Measurements from ENCODE around the gene NIPA2. TPM values are rescaled to one million over a fixed set of nuclear protein-coding genes. Genes with fewer than 3 reads are reported as not detected.

Gene NIPA2
- total RNA-seq, 4 donors from 2014 or later, result 22.5 to 36.4 (median 35.2) TPM

DNA sequence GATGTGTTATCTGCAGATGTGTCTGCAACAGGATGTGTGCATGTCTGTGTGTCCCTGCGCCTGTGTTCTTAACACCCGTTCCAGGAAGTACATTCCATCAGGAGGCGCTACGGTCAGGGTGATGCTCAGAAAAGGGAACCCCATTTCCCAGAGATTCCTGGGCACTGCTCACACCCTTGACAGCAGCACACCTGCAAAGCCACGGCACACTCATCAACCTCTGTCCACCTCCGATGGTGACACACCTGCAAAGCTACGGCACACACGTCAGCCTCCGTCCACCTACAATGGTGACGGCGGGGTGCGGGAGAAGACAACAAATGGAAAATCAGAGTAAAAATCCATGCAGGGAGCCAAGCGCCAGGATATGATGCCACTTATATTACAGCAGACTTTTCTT, 55.4 kb downstream of the NIPA2 start:
- H3K4me3 ChIP-seq, result no peak overlapping the region
- peaks cover 72% of the 10 kb centered on the region for H3K36me3 ChIP-seq
- H3K9me3 ChIP-seq, result no peaks in the 10 kb centered on the region
- H3K4me1 ChIP-seq, result no peaks in the 10 kb centered on the region
- H3K27me3 ChIP-seq, result no peaks in the 10 kb centered on the region
- H3K27ac ChIP-seq, result no peak overlapping the region
- TF ChIP-seq POLR2A (IDR thresholded peaks at IDR 0.05) (no peak), EP300 (IDR thresholded peaks at IDR 0.05) (no peak), POLR2AphosphoS5 (IDR thresholded peaks at IDR 0.05) (no peak)
- TF ChIP-seq, protein P1, sequence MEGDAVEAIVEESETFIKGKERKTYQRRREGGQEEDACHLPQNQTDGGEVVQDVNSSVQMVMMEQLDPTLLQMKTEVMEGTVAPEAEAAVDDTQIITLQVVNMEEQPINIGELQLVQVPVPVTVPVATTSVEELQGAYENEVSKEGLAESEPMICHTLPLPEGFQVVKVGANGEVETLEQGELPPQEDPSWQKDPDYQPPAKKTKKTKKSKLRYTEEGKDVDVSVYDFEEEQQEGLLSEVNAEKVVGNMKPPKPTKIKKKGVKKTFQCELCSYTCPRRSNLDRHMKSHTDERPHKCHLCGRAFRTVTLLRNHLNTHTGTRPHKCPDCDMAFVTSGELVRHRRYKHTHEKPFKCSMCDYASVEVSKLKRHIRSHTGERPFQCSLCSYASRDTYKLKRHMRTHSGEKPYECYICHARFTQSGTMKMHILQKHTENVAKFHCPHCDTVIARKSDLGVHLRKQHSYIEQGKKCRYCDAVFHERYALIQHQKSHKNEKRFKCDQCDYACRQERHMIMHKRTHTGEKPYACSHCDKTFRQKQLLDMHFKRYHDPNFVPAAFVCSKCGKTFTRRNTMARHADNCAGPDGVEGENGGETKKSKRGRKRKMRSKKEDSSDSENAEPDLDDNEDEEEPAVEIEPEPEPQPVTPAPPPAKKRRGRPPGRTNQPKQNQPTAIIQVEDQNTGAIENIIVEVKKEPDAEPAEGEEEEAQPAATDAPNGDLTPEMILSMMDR (IDR thresholded peaks at IDR 0.05), result no peak
- no peak for DNase-seq (ENCODE audit: low spot score in 2 of 2)
- WGBS, result 93% methylated on average over 13 of the region's 13 CpGs

DNA sequence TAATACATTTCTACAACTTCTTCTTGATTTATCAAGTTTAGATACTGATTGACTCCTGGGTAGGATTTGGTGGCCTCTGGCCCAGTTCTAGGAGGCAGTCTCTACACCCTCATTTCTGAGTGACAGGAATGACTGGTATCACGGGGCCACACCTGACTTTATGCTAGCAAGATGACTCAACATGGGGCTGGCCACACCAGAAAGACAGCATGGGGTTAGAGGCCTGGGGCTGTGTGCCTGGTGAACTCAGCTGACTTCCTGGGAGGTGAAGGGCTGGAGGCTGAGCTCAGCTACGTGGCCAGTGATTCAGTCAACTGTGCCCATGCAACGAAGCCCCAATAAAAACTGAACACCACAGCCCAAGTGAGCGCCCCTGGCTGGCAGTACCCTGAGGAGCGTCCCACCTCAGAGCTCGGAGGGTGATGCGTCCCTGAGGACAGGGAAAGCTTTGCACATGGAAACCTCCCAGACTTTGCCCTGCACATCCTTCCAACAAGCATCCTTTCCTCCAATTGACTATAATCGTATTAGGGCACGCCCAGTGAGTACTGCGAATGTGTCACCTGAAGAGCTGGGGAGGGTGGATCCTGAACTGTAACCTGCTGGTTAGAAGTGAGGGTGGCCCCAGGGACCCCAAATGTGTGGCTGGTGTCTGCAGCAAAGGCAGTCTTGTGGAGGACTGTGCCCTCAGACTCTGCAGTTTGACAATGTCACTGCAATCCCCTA, 57.2 kb downstream of the NIPA2 start:
- Histone ChIP-seq H3K4me1 (no peaks in the 10 kb centered on the region), H3K9me3 (no peaks in the 10 kb centered on the region), H3K27ac (peak overlapping the region; percentile 14), H3K36me3 (peaks cover 80% of the 10 kb centered on the region), H3K4me3 (no peak overlapping the region), H3K27me3 (no peaks in the 10 kb centered on the region)
- 81% methylated on average over 10 of the region's 10 CpGs for WGBS
- TF ChIP-seq POLR2AphosphoS5 (IDR thresholded peaks at IDR 0.05) (no peak), EP300 (IDR thresholded peaks at IDR 0.05) (no peak), POLR2A (IDR thresholded peaks at IDR 0.05) (no peak)
- TF ChIP-seq, protein P1 (IDR thresholded peaks at IDR 0.05), result no peak
- no peak for DNase-seq (ENCODE audit: low spot score in 2 of 2)

DNA sequence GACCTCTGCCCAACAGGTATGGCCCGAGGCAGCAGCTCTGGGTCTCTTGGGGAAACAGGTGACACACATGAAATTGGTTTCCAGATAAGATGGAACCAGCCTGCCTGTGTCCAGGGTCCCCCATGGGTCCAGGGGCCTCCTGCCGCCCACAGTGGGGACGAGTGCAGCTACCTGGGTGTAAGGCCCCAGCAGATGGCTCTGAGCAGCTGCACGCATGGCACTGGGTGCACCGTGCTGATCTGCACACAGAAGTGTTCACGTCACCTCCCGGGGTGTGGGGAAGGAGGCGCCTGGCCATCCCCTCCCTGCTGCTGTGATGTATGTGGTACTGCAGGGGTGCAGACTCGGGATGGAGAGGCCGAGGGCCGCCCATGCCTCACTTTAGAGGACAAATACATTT, 63.6 kb downstream of the NIPA2 start:
- TF ChIP-seq, protein P1 (IDR thresholded peaks at IDR 0.05), result no peak
- TF ChIP-seq POLR2A (IDR thresholded peaks at IDR 0.05), result no peak
- Histone ChIP-seq H3K9me3 (no peaks in the 10 kb centered on the region), H3K36me3 (peaks cover 82% of the 10 kb centered on the region), H3K27me3 (no peaks in the 10 kb centered on the region), H3K4me1 (no peaks in the 10 kb centered on the region), H3K27ac (no peak overlapping the region), H3K4me3 (no peak overlapping the region)
- no peak for DNase-seq (ENCODE audit: low spot score in 2 of 2)
- 95% methylated on average over 11 of the region's 11 CpGs for WGBS

DNA sequence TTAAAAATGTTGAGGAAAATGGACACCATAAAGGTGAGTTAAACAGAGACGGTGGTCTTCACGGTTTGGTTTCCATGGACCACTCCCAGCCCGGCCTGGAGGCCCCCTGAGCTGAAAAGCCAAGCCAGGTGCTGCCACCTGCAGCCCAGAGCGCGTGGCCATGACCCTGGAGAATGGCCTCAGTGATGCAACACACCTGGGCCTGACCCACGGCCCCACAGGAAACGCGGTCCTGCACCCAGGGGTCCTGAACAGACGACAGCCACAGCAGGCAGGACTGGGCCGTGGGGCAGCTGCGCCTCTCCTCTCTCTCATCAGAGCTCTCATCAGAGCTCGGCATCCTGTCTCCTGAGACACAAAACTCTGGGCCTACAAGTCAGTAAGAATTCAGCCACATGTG, 64.1 kb downstream of the NIPA2 start:
- H3K27me3 ChIP-seq, result no peaks in the 10 kb centered on the region
- H3K9me3 ChIP-seq, result no peaks in the 10 kb centered on the region
- H3K4me3 ChIP-seq, result no peak overlapping the region
- no peak for DNase-seq (ENCODE audit: low spot score in 2 of 2)
- no peak overlapping the region for H3K27ac ChIP-seq
- 88% methylated on average over 11 of the region's 12 CpGs for WGBS
- H3K36me3 ChIP-seq, result peaks cover 82% of the 10 kb centered on the region
- no peaks in the 10 kb centered on the region for H3K4me1 ChIP-seq
- TF ChIP-seq POLR2AphosphoS5 (IDR thresholded peaks at IDR 0.05), result no peak
- no peak for TF ChIP-seq POLR2A (IDR thresholded peaks at IDR 0.05)
- TF ChIP-seq, protein P1 (IDR thresholded peaks at IDR 0.05), result no peak
- no peak for TF ChIP-seq EP300 (IDR thresholded peaks at IDR 0.05)

DNA sequence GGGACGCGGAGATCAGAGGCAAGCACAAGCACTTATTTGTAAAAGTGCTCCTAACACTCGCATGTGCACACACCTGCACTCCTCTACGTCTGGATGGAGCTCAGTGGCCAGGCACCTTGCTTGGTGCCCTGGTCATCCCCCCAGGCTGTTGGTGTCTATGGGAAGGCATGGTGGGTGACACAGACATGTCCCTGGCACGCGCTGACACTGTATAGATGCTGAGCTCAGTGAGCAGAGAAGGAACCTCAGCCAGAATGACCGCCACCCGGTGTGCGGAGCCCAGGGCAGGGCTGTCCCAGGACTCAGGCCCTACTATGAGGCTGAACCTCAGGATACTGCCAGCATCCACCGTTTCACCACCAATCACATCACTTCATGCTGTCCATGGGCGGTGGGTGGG, 64.5 kb downstream of the NIPA2 start:
- 94% methylated on average over 4 of the region's 11 CpGs for WGBS
- H3K36me3 ChIP-seq, result peaks cover 82% of the 10 kb centered on the region
- TF ChIP-seq EP300 (IDR thresholded peaks at IDR 0.05) (no peak), POLR2AphosphoS5 (IDR thresholded peaks at IDR 0.05) (no peak), POLR2A (IDR thresholded peaks at IDR 0.05) (no peak)
- TF ChIP-seq, protein P1 (IDR thresholded peaks at IDR 0.05), result no peak

More for the DNA sequence above, 64.5 kb downstream of the NIPA2 start:
- Histone ChIP-seq H3K9me3 (no peaks in the 10 kb centered on the region), H3K27me3 (no peaks in the 10 kb centered on the region), H3K27ac (no peak overlapping the region), H3K4me1 (no peaks in the 10 kb centered on the region), H3K4me3 (no peak overlapping the region)
- no peak for DNase-seq (ENCODE audit: low spot score in 2 of 2)

Measured in suprapubic skin (tissue), 4 donors.